Neural cell (in vitro differentiated cells): Measurements from ENCODE around the gene FAM227B. TPM values are rescaled to one million over a fixed set of nuclear protein-coding genes. Genes with fewer than 3 reads are reported as not detected.

Experiments used
- H2AFZ ChIP-seq: fragments of 200-600, 300-800 bp; sonication (generic), shearing (Covaris generic); 2 replicates; pipeline ENCODE4 v1.6.0; 2014; ENCODE audit warnings: low read depth, mild to moderate bottlenecking, antibody characterized with exemption, low read length, moderate library complexity
- H3F3A ChIP-seq: fragments of 200-600 bp; shearing (Covaris generic); 2 replicates; pipeline ENCODE4 v1.6.1; 2016; ENCODE audit warnings: mild to moderate bottlenecking, moderate library complexity, mixed read lengths, antibody characterized with exemption, low read length; ENCODE audit not compliant: insufficient read depth, poor library complexity, severe bottlenecking
- H3K27ac ChIP-seq: fragments of 200-600, 300-800 bp; sonication (generic), shearing (Covaris generic); 2 replicates; pipeline ENCODE4 v1.5.1; 2014; ENCODE audit warnings: mild to moderate bottlenecking, low read length, moderate library complexity
- H3K27me3 ChIP-seq: fragments of 300-800, 200-600 bp; sonication (generic), shearing (Covaris generic); 2 replicates; pipeline ENCODE4 v1.6.0; 2014; ENCODE audit warnings: mild to moderate bottlenecking, low read depth, low read length, moderate library complexity; ENCODE audit not compliant: insufficient read depth
- H3K36me3 ChIP-seq: fragments of 300-800, 200-600 bp; sonication (generic), shearing (Covaris generic); 2 replicates; pipeline ENCODE4 v1.5.1; 2014; ENCODE audit warnings: mild to moderate bottlenecking, antibody characterized with exemption, low read length, moderate library complexity; ENCODE audit not compliant: insufficient read depth
- H3K4me2 ChIP-seq: fragments of 300-800, 200-600 bp; sonication (generic), shearing (Covaris generic); 2 replicates; pipeline ENCODE4 v1.6.0; 2014; ENCODE audit warnings: mild to moderate bottlenecking, low read length
- H3K4me3 ChIP-seq: fragments of 300-800, 200-600 bp; sonication (generic), shearing (Covaris generic); 2 replicates; pipeline ENCODE4 v1.5.1; 2014; ENCODE audit warnings: mild to moderate bottlenecking, low read length, moderate library complexity
- H3K79me2 ChIP-seq: fragments of 200-600 bp; shearing (Covaris generic); replicated peaks from 2 replicates; pipeline ENCODE4 v1.6.0; 2014; ENCODE audit warnings: mild to moderate bottlenecking, low read length, moderate library complexity; ENCODE audit not compliant: insufficient read depth
- H3K9ac ChIP-seq: fragments of 300-800, 200-600 bp; sonication (generic), shearing (Covaris generic); 2 replicates; pipeline ENCODE4 v1.6.1; 2016; ENCODE audit warnings: mild to moderate bottlenecking, low read length, mixed read lengths
- H3K9me2 ChIP-seq: fragments of 200-600 bp; shearing (Covaris generic); 2 replicates; pipeline ENCODE4 v1.6.1; 2016; ENCODE audit warnings: mild to moderate bottlenecking, low read length, mixed read lengths; ENCODE audit not compliant: insufficient read depth
- H3K9me3 ChIP-seq: fragments of 200-600, 300-800 bp; sonication (generic), shearing (Covaris generic); 2 replicates; pipeline ENCODE4 v1.6.1; 2016; ENCODE audit warnings: mild to moderate bottlenecking, mixed run types, low read length, moderate library complexity, mixed read lengths
- H4K20me1 ChIP-seq: fragments of 200-600 bp; shearing (Covaris generic); 2 replicates; pipeline ENCODE4 v1.6.1; 2016; ENCODE audit warnings: mild to moderate bottlenecking, mixed run types; ENCODE audit not compliant: insufficient read depth
- EP300 ChIP-seq: fragments of 450-650 bp; conservative IDR thresholded peaks from 2 replicates; pipeline ENCODE4 v1.6.1; 2014; ENCODE audit warnings: antibody characterized with exemption, mild to moderate bottlenecking, moderate library complexity; ENCODE audit not compliant: poor library complexity, severe bottlenecking
- EZH2 ChIP-seq: fragments of 200-600, 300-800 bp; shearing (Covaris generic), sonication (generic); IDR thresholded peaks from 2 replicates; pipeline ENCODE4 v1.6.1; 2014; ENCODE audit warnings: antibody characterized with exemption, low read length, borderline replicate concordance, mild to moderate bottlenecking; ENCODE audit not compliant: insufficient read depth, poor library complexity, severe bottlenecking
- MXI1 ChIP-seq: fragments of 450-650 bp; conservative IDR thresholded peaks from 2 replicates; pipeline ENCODE4 v1.6.1; 2014; ENCODE audit warnings: antibody characterized with exemption, mild to moderate bottlenecking; ENCODE audit not compliant: poor library complexity, severe bottlenecking
- POLR2AphosphoS5 ChIP-seq: IDR thresholded peaks from 2 replicates; pipeline ENCODE4 v1.6.1; 2012
- RAD21 ChIP-seq: fragments of 450-650 bp; conservative IDR thresholded peaks from 2 replicates; pipeline ENCODE4 v1.6.1; 2014; ENCODE audit warnings: antibody characterized with exemption, mild to moderate bottlenecking, moderate library complexity
- SMC3 ChIP-seq: fragments of 450-650 bp; conservative IDR thresholded peaks from 2 replicates; pipeline ENCODE4 v1.6.1; 2014; ENCODE audit warnings: antibody characterized with exemption, mild to moderate bottlenecking, moderate library complexity; ENCODE audit not compliant: poor library complexity
- TAF1 ChIP-seq: IDR thresholded peaks from 2 replicates; pipeline ENCODE4 v1.6.1; 2012; ENCODE audit warnings: low read depth
- polyA plus RNA-seq: library from polyadenylated mRNA; depleted of rRNA; stranded (reverse); fragments of >200 nt; gene quantifications from 2 replicates; pipeline ENCODE4 v1.2.3, GENCODE V29; 2014
- TF ChIP-seq, protein P1 (sequence below): IDR thresholded peaks from 2 replicates; pipeline ENCODE4 v1.6.1; 2012; ENCODE audit warnings: borderline replicate concordance
- TF ChIP-seq, protein P2 (sequence below): fragments of 450-650 bp; IDR thresholded peaks from 2 replicates; pipeline ENCODE4 v1.5.1; 2014; ENCODE audit warnings: antibody characterized with exemption, mild to moderate bottlenecking, moderate library complexity; ENCODE audit not compliant: poor library complexity, severe bottlenecking

Gene FAM227B
- polyA plus RNA-seq, 1 donor from 2014 or later, result 0.88 TPM

DNA sequence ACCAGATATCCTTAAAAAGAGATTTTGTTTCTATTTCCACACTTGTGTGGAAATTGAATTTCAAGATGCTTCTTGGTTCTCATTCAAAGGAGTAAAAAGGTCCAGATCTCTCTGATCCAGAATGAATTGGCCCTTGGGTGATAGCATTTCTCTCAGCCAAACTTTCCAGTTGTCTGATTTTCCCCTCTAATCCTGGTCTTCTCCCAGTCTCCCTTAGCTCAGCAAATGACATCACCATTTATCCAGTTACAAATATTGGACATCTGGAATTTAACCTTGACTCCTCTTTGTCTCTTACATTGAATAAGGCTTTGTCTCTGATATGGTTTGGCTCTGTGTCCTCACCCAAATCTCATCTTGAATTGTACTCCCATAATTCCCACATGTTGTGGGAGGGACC is 207.8 kb downstream of the FAM227B start:
- Histone ChIP-seq H3K36me3 (no peaks in the 10 kb centered on the region), H3K9ac (no peak overlapping the region), H2AFZ (no peak overlapping the region), H3K4me3 (no peak overlapping the region), H3K9me3 (no peaks in the 10 kb centered on the region), H3K9me2 (no peaks in the 10 kb centered on the region), H4K20me1 (no peaks in the 10 kb centered on the region), H3K27me3 (no peaks in the 10 kb centered on the region), H3F3A (no peaks in the 10 kb centered on the region), H3K27ac (no peak overlapping the region), H3K79me2 (no peaks in the 10 kb centered on the region), H3K4me2 (no peak overlapping the region)
- TF ChIP-seq RAD21, result no peak
- TF ChIP-seq EP300, result no peak
- TF ChIP-seq, protein P1, sequence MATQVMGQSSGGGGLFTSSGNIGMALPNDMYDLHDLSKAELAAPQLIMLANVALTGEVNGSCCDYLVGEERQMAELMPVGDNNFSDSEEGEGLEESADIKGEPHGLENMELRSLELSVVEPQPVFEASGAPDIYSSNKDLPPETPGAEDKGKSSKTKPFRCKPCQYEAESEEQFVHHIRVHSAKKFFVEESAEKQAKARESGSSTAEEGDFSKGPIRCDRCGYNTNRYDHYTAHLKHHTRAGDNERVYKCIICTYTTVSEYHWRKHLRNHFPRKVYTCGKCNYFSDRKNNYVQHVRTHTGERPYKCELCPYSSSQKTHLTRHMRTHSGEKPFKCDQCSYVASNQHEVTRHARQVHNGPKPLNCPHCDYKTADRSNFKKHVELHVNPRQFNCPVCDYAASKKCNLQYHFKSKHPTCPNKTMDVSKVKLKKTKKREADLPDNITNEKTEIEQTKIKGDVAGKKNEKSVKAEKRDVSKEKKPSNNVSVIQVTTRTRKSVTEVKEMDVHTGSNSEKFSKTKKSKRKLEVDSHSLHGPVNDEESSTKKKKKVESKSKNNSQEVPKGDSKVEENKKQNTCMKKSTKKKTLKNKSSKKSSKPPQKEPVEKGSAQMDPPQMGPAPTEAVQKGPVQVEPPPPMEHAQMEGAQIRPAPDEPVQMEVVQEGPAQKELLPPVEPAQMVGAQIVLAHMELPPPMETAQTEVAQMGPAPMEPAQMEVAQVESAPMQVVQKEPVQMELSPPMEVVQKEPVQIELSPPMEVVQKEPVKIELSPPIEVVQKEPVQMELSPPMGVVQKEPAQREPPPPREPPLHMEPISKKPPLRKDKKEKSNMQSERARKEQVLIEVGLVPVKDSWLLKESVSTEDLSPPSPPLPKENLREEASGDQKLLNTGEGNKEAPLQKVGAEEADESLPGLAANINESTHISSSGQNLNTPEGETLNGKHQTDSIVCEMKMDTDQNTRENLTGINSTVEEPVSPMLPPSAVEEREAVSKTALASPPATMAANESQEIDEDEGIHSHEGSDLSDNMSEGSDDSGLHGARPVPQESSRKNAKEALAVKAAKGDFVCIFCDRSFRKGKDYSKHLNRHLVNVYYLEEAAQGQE, result no peak
- no peak for TF ChIP-seq SMC3
- TF ChIP-seq POLR2AphosphoS5, result no peak
- TF ChIP-seq MXI1, result no peak
- TF ChIP-seq EZH2, result no peak
- TF ChIP-seq, protein P2, sequence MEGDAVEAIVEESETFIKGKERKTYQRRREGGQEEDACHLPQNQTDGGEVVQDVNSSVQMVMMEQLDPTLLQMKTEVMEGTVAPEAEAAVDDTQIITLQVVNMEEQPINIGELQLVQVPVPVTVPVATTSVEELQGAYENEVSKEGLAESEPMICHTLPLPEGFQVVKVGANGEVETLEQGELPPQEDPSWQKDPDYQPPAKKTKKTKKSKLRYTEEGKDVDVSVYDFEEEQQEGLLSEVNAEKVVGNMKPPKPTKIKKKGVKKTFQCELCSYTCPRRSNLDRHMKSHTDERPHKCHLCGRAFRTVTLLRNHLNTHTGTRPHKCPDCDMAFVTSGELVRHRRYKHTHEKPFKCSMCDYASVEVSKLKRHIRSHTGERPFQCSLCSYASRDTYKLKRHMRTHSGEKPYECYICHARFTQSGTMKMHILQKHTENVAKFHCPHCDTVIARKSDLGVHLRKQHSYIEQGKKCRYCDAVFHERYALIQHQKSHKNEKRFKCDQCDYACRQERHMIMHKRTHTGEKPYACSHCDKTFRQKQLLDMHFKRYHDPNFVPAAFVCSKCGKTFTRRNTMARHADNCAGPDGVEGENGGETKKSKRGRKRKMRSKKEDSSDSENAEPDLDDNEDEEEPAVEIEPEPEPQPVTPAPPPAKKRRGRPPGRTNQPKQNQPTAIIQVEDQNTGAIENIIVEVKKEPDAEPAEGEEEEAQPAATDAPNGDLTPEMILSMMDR, result no peak
- no peak for TF ChIP-seq TAF1

DNA sequence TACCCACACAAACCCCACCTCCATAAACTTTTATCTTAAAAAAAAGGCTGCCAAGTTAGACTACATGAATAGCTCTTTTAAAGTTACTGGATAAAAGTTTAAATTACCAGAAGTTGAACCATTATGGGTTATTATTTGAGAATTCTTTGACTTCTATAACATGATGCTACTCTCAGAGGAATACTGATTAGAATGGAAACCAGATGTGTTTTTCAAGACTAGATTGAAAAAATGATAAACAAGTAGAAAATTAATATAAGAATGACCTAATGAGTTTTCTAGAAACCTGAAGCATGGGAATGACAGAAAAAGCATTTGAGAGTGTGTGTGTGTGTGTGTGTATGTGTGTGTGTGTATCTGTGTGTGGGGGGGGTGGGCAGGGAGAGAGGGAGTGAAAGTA is 210.0 kb downstream of the FAM227B start:
- H3K9me3 ChIP-seq, result no peaks in the 10 kb centered on the region
- TF ChIP-seq, protein P2, result no peak
- H3K9ac ChIP-seq, result no peak overlapping the region
- H3K79me2 ChIP-seq, result no peaks in the 10 kb centered on the region
- H2AFZ ChIP-seq, result no peak overlapping the region
- H4K20me1 ChIP-seq, result no peaks in the 10 kb centered on the region
- H3K4me3 ChIP-seq, result no peak overlapping the region
- no peaks in the 10 kb centered on the region for H3K36me3 ChIP-seq
- no peaks in the 10 kb centered on the region for H3F3A ChIP-seq
- no peaks in the 10 kb centered on the region for H3K27me3 ChIP-seq
- no peak overlapping the region for H3K27ac ChIP-seq
- no peak overlapping the region for H3K4me2 ChIP-seq
- no peaks in the 10 kb centered on the region for H3K9me2 ChIP-seq
